K562 (cell line): ENCODE data around the gene MCM9. TPM values are rescaled to one million over a fixed set of nuclear protein-coding genes. Genes with fewer than 3 reads are reported as not detected.

Experiments used
- ATAC-seq: fragments of 200-7000 bp; cut with Tn5 transposase; 3 replicates; pipeline ENCODE4 v1.9.1; 2020; ENCODE audit warnings: moderate library complexity
- BruUV-seq: library from RNA; stranded (reverse); fragments of 400-500 nt; replicated peaks from 2 replicates; lab custom pipeline; 2021; lab: Mats Ljungman, UMichigan
- CTCF ChIA-PET: fragments of 300-600 bp; formaldehyde crosslinking; extraction: SDS; loops from one replicate; lab custom pipeline; 2021; ENCODE audit warnings: low intra/inter-chr PET ratio; lab: Yijun Ruan, JAX
- POLR2A ChIA-PET: fragments of 300-600, 350-650 bp; sonication (Branson Sonifier 250); formaldehyde crosslinking; extraction: SDS; loops from one replicate; lab custom pipeline; 2021; ENCODE audit warnings: antibody characterized with exemption, inconsistent platforms; lab: Yijun Ruan, JAX
- DNase-seq, 4 experiments: peaks; one replicate each; pipeline versions ENCODE4 v3.0.0 to v3.0.0-alpha.2; 2011 to 2018; ENCODE audit warnings: low spot score in 3 of 4, mixed read lengths in 3 of 4; ENCODE audit errors: extremely low read depth in 1 of 4
- FAIRE-seq: peaks from 2 replicates; lab custom pipeline; 2011; peaks lifted over from hg19 to GRCh38; lab: Jason Lieb, UNC
- H2AFZ ChIP-seq: 2 replicates; pipeline ENCODE4 v1.6.0; 2011; ENCODE audit warnings: low read depth, low read length, control low read depth, inconsistent platforms
- H3K27ac ChIP-seq: fragments of 200-600 bp; 3 replicates; pipeline ENCODE4 v1.8.0; 2011; ENCODE audit warnings: low read depth, mild to moderate bottlenecking, control low read depth, inconsistent platforms, low read length, moderate library complexity, mixed read lengths; ENCODE audit errors: extremely low read depth
- H3K27me3 ChIP-seq, 2 experiments: fragments of 300-600 bp in 1 of 2; 2 replicates in 1 of 2; 3 replicates in 1 of 2; pipeline versions ENCODE4 v1.6.0 to v1.8.0; 2011; ENCODE audit warnings: inconsistent platforms in 2 of 2, low read length in 2 of 2, mild to moderate bottlenecking in 1 of 2, mixed read lengths in 1 of 2, moderate library complexity in 1 of 2; ENCODE audit not compliant: control insufficient read depth in 2 of 2, insufficient read depth in 2 of 2
- H3K36me3 ChIP-seq: fragments of 300-600 bp; 3 replicates; pipeline ENCODE4 v1.8.0; 2011; ENCODE audit warnings: mild to moderate bottlenecking, low read length, inconsistent platforms; ENCODE audit not compliant: control insufficient read depth, insufficient read depth
- H3K4me1 ChIP-seq, 2 experiments: fragments of 200-600 bp in 1 of 2; replicated peaks in 1 of 2; 2 replicates in 1 of 2; 3 replicates in 1 of 2; pipeline versions ENCODE4 v1.5.1 to v1.8.0; 2011; ENCODE audit warnings: inconsistent platforms in 2 of 2, low read length in 2 of 2, mild to moderate bottlenecking in 1 of 2, mixed read lengths in 1 of 2, moderate library complexity in 1 of 2; ENCODE audit not compliant: control insufficient read depth in 2 of 2, insufficient read depth in 2 of 2
- H3K4me2 ChIP-seq: 2 replicates; pipeline ENCODE4 v1.6.1; 2011; ENCODE audit warnings: low read length, control low read depth, inconsistent platforms, mixed read lengths; ENCODE audit not compliant: insufficient read depth
- H3K4me3 ChIP-seq: fragments of 200-600 bp; sonication (generic), shearing (Covaris generic); 2 replicates; pipeline ENCODE4 v1.5.1; 2016; ENCODE audit warnings: control low read depth, inconsistent platforms
- H3K79me2 ChIP-seq: fragments of 200-600 bp; 3 replicates; pipeline ENCODE4 v1.8.0; 2011; ENCODE audit warnings: low read length, inconsistent platforms; ENCODE audit not compliant: control insufficient read depth, insufficient read depth
- H3K9ac ChIP-seq, 2 experiments: 2 replicates each; pipeline versions ENCODE4 v1.6.0 to v1.6.1; 2011; ENCODE audit warnings: low read depth in 2 of 2, low read length in 2 of 2, control low read depth in 1 of 2, inconsistent platforms in 1 of 2, mild to moderate bottlenecking in 1 of 2, mixed read lengths in 1 of 2; ENCODE audit not compliant: insufficient read depth in 1 of 2
- H3K9me1 ChIP-seq: one replicate; pipeline ENCODE4 v1.6.0; 2011; ENCODE audit warnings: inconsistent platforms, mild to moderate bottlenecking, low read length, moderate library complexity; ENCODE audit not compliant: control insufficient read depth, insufficient read depth
- H3K9me3 ChIP-seq: replicated peaks from 2 replicates; pipeline ENCODE4 v1.5.1; 2011; ENCODE audit warnings: low read depth, low read length, inconsistent platforms; ENCODE audit not compliant: control insufficient read depth, insufficient read depth
- H4K20me1 ChIP-seq: replicated peaks from 2 replicates; pipeline ENCODE4 v1.6.1; 2011; ENCODE audit warnings: low read length, inconsistent platforms, mixed read lengths; ENCODE audit not compliant: control insufficient read depth, insufficient read depth
- ARID1B ChIP-seq: fragments of 450-650 bp; IDR thresholded peaks from 2 replicates; pipeline ENCODE4 v1.6.1; 2016; ENCODE audit warnings: antibody characterized with exemption, mild to moderate bottlenecking, inconsistent platforms
- CCAR2 ChIP-seq: fragments of 200-400 bp; formaldehyde crosslinking; IDR thresholded peaks from 2 replicates; pipeline ENCODE4 v1.6.1; 2017; ENCODE audit warnings: mild to moderate bottlenecking, low read depth, low read length
- EHMT2 ChIP-seq: fragments of 450-650 bp; IDR thresholded peaks from 2 replicates; pipeline ENCODE4 v1.6.1; 2018; ENCODE audit warnings: antibody characterized with exemption
- HLTF ChIP-seq: fragments of 450-650 bp; IDR thresholded peaks from 2 replicates; pipeline ENCODE4 v1.6.1; 2016
- KDM5B ChIP-seq: fragments of 200-600 bp; sonication (generic); IDR thresholded peaks from 2 replicates; pipeline ENCODE4 v1.6.1; 2012; ENCODE audit warnings: low read depth, mild to moderate bottlenecking, moderate library complexity, low read length, control low read depth, inconsistent platforms; ENCODE audit not compliant: insufficient replicate concordance
- NFATC3 ChIP-seq: fragments of 450-650 bp; IDR thresholded peaks from 2 replicates; pipeline ENCODE4 v1.6.1; 2017; ENCODE audit warnings: mild to moderate bottlenecking
- NFE2 ChIP-seq: IDR thresholded peaks from 2 replicates; pipeline ENCODE4 v1.6.1; 2014; ENCODE audit warnings: antibody characterized with exemption, low read depth
- NFIC ChIP-seq: fragments of 450-650 bp; IDR thresholded peaks from 2 replicates; pipeline ENCODE4 v1.6.1; 2017; ENCODE audit warnings: mild to moderate bottlenecking, inconsistent platforms
- RBM22 ChIP-seq: fragments of 200-400 bp; formaldehyde crosslinking; IDR thresholded peaks from 2 replicates; pipeline ENCODE4 v1.6.1; 2018; ENCODE audit warnings: low read length, low read depth; ENCODE audit not compliant: poor library complexity, severe bottlenecking
- RCOR1 ChIP-seq, 2 experiments: IDR thresholded peaks; 2 replicates each; pipeline ENCODE4 v1.6.1; 2012; ENCODE audit warnings: low read depth in 2 of 2, low read length in 2 of 2, borderline replicate concordance in 1 of 2, improper control_type of control experiment in 1 of 2
- SMAD2 ChIP-seq: fragments of 150-350 bp; IDR thresholded peaks from 2 replicates; pipeline ENCODE4 v1.6.1; 2014; ENCODE audit warnings: low read depth, mild to moderate bottlenecking, low read length
- STAT5B ChIP-seq: fragments of 250-450 bp; sonication (Bioruptor Pico); IDR thresholded peaks from 2 replicates; pipeline ENCODE4 v1.8.0; 2021; ENCODE audit warnings: mild to moderate bottlenecking, inconsistent platforms
- XRCC3 ChIP-seq: fragments of 450-650 bp; IDR thresholded peaks from 2 replicates; pipeline ENCODE4 v1.6.1; 2017; ENCODE audit warnings: mild to moderate bottlenecking, moderate library complexity
- XRCC5 ChIP-seq: fragments of 200-400 bp; formaldehyde crosslinking; IDR thresholded peaks from 2 replicates; pipeline ENCODE4 v1.6.1; 2017; ENCODE audit warnings: low read depth, mild to moderate bottlenecking, low read length
- ZBTB17 ChIP-seq: fragments of 450-650 bp; formaldehyde crosslinking; IDR thresholded peaks from 2 replicates; pipeline ENCODE4 v1.4.0; 2020; ENCODE audit warnings: mild to moderate bottlenecking
- ZNF175 ChIP-seq: fragments of 200-800 bp; sonication (Bioruptor generic); IDR thresholded peaks from 2 replicates; pipeline ENCODE4 v1.6.1; 2016; ENCODE audit warnings: low read depth, mild to moderate bottlenecking, missing genetic modification characterization, missing compliant biosample characterization
- ZNF384 ChIP-seq: IDR thresholded peaks from 2 replicates; pipeline ENCODE4 v1.6.1; 2012; ENCODE audit warnings: low read depth, low read length, improper control_type of control experiment
- WGBS: fragments of 100-300 bp; shearing (Covaris generic); methylation state at CpG from one replicate; pipeline ENCODE4 v1.1.6; 2016; ENCODE audit warnings: low coverage, mixed read lengths; ENCODE audit not compliant: insufficient coverage; ENCODE audit errors: missing lambda C conversion rate; 5-methylcytosine and 5-hydroxymethylcytosine counted together
- in situ Hi-C: fragments of 300-500 bp; cut with MboI; formaldehyde crosslinking; loops from 4 replicates; pipeline ENCODE4 v1.15.0; 2018; ENCODE audit warnings: inconsistent platforms, mixed read lengths
- intact Hi-C: fragments of 100-400 bp; cut with micrococcal nuclease; formaldehyde crosslinking; loops from 2 replicates; pipeline ENCODE4 v1.14.2; 2022
- polyA plus RNA-seq, 8 experiments: library from polyadenylated mRNA; depleted of rRNA in 4 of 8; stranded (reverse) in 5 of 8; unstranded in 3 of 8; fragments of >200 nt; fragmentation: Nextera tagmentation in 2 of 8; fragmentation: Illumina TruSeq in 1 of 8; extraction: Ambion mirVana in 2 of 8; extraction: Trizol in 1 of 8; gene quantifications; 2 replicates each; pipeline versions ENCODE4 v1.2.1 to v1.2.3, GENCODE V29; 2011 to 2014; ENCODE audit warnings: inconsistent platforms in 1 of 8, missing spikeins in 1 of 8
- total RNA-seq, 7 experiments: library from RNA; depleted of rRNA in 6 of 7; stranded (reverse); fragments of >200 nt in 6 of 7; fragmentation: Illumina TruSeq in 2 of 7; extraction: Trizol in 2 of 7; gene quantifications; 2 replicates each; pipeline versions ENCODE4 v1.2.1 to v1.2.3, GENCODE V29; 2011 to 2021; ENCODE audit warnings: low replicate concordance in 1 of 7
- TF ChIP-seq, protein P1 (sequence below): sonication (generic); formaldehyde crosslinking; IDR thresholded peaks from 2 replicates; pipeline ENCODE4 v1.8.0; 2022; ENCODE audit warnings: mild to moderate bottlenecking, missing genetic modification reagents
- TF ChIP-seq, protein P2 (sequence below): fragments of 250-450 bp; sonication (Bioruptor Pico); IDR thresholded peaks from 2 replicates; pipeline ENCODE4 v1.8.0; 2021; ENCODE audit warnings: mild to moderate bottlenecking, moderate library complexity

Gene MCM9
- total and polyA plus RNA-seq, 9 of the 15 experiments (the other 6 are each of a cell fraction or from before 2014, with no cell fraction given): 4.8 to 16.7 (median 11.6) TPM

DNA sequence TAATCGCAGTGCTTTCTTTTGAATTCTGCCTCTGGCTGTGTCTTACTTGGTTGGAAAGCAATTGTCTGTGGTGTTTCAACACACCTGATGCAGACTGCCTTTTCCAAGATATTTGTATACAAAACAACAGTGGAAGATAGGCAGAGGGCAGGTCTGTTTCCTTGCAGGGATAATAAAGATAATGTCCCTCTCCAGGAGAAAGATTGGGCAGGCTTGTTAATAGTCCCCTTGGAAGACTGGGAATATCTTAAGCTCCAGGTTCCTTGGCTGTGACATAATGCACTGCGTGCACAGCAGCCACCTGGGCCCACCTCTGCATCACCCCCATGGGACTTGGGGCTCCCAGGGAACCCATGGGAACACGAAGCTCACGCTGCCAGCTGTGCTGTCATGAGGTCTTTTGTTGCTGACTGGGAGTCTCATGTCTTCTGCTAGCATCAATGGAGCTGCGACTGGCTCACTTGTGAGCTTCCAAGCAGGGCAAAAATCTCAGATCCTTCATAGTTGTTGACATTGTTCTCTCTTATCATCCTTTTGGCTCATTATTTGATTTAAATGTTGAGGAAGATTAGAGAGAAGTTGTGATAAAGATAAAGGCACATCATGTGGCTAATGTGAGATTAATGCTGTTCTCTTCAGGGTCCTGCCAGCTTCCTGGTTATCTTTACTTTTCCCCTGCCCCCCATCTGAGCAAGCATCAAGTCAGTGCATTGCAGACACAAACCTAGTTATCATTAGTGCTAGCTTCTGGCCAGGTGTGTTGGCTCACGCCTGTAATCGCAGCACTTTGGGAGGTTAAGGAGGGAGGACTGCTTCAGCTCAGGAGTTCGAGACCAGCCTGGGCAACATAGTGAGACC lies 148.1 kb downstream of the MCM9 start:
- no peak for ATAC-seq
- no peak for FAIRE-seq
- 17% methylated on average over 8 of the region's 8 CpGs for WGBS
- H2AFZ ChIP-seq: no peak overlapping the region
- intact Hi-C loops (no loop called here), in situ Hi-C loops (no loop called here)
- H3K9ac ChIP-seq: no peak overlapping the region
- no peaks in the 10 kb centered on the region for H3K79me2 ChIP-seq
- DNase-seq: no peak
- ChIA-PET POLR2A (interaction anchor here (0.7 kb wide), 1 partner anchor 16 kb away, joined by 3 read pairs; no protein-coding TSS in a partner anchor), CTCF (no interaction called here)
- no peaks in the 10 kb centered on the region for H3K9me1 ChIP-seq
- no peak overlapping the region for H3K4me3 ChIP-seq
- H3K36me3 ChIP-seq: no peaks in the 10 kb centered on the region
- no TSS peak for BruUV-seq
- H3K4me2 ChIP-seq: no peak overlapping the region
- no peaks in the 10 kb centered on the region for H3K27me3 ChIP-seq
- H4K20me1 ChIP-seq: no peaks in the 10 kb centered on the region
- H3K9me3 ChIP-seq: no peaks in the 10 kb centered on the region
- no peak overlapping the region for H3K27ac ChIP-seq
- peaks cover 0 to 4% of the 10 kb centered on the region in 2 experiments; a peak in 1 of 5 replicates for H3K4me1 ChIP-seq
- TF ChIP-seq STAT5B (CRISPR knock-in tag) (no peak), ZBTB17 (CRISPR knock-in tag) (no peak), NFE2 (no peak), ARID1B (no peak), RCOR1 (IDR thresholded peaks at IDR 0.05; ENCODE audit: borderline replicate concordance in 1 of 2, low read depth in 2 of 2, low read length in 2 of 2) (no peak), EHMT2 (no peak), SMAD2 (no peak), ZNF175 (CRISPR knock-in tag) (no peak), ZNF384 (no peak), CCAR2 (no peak), XRCC5 (no peak), HLTF (no peak), NFATC3 (no peak), NFIC (no peak), XRCC3 (no peak), RBM22 (no peak), KDM5B (no peak)
- TF ChIP-seq, protein P1, sequence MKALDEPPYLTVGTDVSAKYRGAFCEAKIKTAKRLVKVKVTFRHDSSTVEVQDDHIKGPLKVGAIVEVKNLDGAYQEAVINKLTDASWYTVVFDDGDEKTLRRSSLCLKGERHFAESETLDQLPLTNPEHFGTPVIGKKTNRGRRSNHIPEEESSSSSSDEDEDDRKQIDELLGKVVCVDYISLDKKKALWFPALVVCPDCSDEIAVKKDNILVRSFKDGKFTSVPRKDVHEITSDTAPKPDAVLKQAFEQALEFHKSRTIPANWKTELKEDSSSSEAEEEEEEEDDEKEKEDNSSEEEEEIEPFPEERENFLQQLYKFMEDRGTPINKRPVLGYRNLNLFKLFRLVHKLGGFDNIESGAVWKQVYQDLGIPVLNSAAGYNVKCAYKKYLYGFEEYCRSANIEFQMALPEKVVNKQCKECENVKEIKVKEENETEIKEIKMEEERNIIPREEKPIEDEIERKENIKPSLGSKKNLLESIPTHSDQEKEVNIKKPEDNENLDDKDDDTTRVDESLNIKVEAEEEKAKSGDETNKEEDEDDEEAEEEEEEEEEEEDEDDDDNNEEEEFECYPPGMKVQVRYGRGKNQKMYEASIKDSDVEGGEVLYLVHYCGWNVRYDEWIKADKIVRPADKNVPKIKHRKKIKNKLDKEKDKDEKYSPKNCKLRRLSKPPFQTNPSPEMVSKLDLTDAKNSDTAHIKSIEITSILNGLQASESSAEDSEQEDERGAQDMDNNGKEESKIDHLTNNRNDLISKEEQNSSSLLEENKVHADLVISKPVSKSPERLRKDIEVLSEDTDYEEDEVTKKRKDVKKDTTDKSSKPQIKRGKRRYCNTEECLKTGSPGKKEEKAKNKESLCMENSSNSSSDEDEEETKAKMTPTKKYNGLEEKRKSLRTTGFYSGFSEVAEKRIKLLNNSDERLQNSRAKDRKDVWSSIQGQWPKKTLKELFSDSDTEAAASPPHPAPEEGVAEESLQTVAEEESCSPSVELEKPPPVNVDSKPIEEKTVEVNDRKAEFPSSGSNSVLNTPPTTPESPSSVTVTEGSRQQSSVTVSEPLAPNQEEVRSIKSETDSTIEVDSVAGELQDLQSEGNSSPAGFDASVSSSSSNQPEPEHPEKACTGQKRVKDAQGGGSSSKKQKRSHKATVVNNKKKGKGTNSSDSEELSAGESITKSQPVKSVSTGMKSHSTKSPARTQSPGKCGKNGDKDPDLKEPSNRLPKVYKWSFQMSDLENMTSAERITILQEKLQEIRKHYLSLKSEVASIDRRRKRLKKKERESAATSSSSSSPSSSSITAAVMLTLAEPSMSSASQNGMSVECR: no peak
- TF ChIP-seq, protein P2, sequence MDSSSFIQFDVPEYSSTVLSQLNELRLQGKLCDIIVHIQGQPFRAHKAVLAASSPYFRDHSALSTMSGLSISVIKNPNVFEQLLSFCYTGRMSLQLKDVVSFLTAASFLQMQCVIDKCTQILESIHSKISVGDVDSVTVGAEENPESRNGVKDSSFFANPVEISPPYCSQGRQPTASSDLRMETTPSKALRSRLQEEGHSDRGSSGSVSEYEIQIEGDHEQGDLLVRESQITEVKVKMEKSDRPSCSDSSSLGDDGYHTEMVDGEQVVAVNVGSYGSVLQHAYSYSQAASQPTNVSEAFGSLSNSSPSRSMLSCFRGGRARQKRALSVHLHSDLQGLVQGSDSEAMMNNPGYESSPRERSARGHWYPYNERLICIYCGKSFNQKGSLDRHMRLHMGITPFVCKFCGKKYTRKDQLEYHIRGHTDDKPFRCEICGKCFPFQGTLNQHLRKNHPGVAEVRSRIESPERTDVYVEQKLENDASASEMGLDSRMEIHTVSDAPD (CRISPR knock-in tag): no peak
